H1 (cell line): ENCODE results near the gene RASSF10. TPM values are rescaled to one million over a fixed set of nuclear protein-coding genes. Genes with fewer than 3 reads are reported as not detected.

Source experiments
- CTCF ChIA-PET: fragments of 300-600 bp; sonication (Branson Sonifier 250); formaldehyde crosslinking; loops from one replicate; lab custom pipeline; 2021; ENCODE audit not compliant: partially characterized antibody; lab: Charles Lee
- POLR2A ChIA-PET: fragments of 300-600 bp; sonication (Branson Sonifier 250); formaldehyde crosslinking; loops from one replicate; lab custom pipeline; 2021; ENCODE audit warnings: inconsistent platforms; ENCODE audit not compliant: partially characterized antibody; lab: Charles Lee
- DNase-seq, 2 experiments: peaks; one replicate each; pipeline versions ENCODE4 v3.0.0 to v3.0.0-alpha.2; 2010 to 2022; ENCODE audit warnings: low spot score in 2 of 2, low read depth in 1 of 2, mixed read lengths in 1 of 2
- FAIRE-seq: peaks from 2 replicates; lab custom pipeline; 2011; peaks lifted over from hg19 to GRCh38; lab: Jason Lieb, UNC
- H2AFZ ChIP-seq: 2 replicates; pipeline ENCODE4 v1.8.1; 2012; ENCODE audit warnings: low read length, inconsistent platforms
- H2AK5ac ChIP-seq: 2 replicates; pipeline ENCODE4 v1.6.1; 2013; ENCODE audit warnings: low read depth, low read length
- H2BK120ac ChIP-seq: replicated peaks from 2 replicates; pipeline ENCODE3; 2013; ENCODE audit warnings: low read depth, low read length, inconsistent platforms
- H2BK12ac ChIP-seq: 2 replicates; pipeline ENCODE4 v1.6.1; 2013; ENCODE audit warnings: low read depth, low read length
- H2BK15ac ChIP-seq: 2 replicates; pipeline ENCODE4 v1.6.1; 2013; ENCODE audit warnings: low read length
- H2BK20ac ChIP-seq: 2 replicates; pipeline ENCODE4 v1.6.1; 2013; ENCODE audit warnings: low read length
- H2BK5ac ChIP-seq: 2 replicates; pipeline ENCODE4 v1.6.1; 2013; ENCODE audit warnings: low read depth, low read length
- H3K14ac ChIP-seq: 2 replicates; pipeline ENCODE4 v1.6.1; 2013; ENCODE audit warnings: inconsistent platforms; ENCODE audit not compliant: insufficient read length
- H3K18ac ChIP-seq: 2 replicates; pipeline ENCODE4 v1.6.1; 2013; ENCODE audit warnings: low read length; ENCODE audit errors: extremely low read depth
- H3K23ac ChIP-seq: 2 replicates; pipeline ENCODE4 v1.6.1; 2013; ENCODE audit warnings: inconsistent platforms; ENCODE audit not compliant: insufficient read length
- H3K23me2 ChIP-seq: 2 replicates; pipeline ENCODE4 v1.6.1; 2013; ENCODE audit warnings: low read depth, low read length
- H3K27ac ChIP-seq: 2 replicates; pipeline ENCODE4 v1.6.1; 2011; ENCODE audit warnings: low read depth, low read length, inconsistent platforms
- H3K27me3 ChIP-seq, 4 experiments: replicated peaks in 1 of 4; 1 replicate in 1 of 4; 2 replicates in 3 of 4; pipeline versions ENCODE4 v1.6.1 to v1.8.1; 2011 to 2013; ENCODE audit warnings: low read length in 3 of 4, mild to moderate bottlenecking in 3 of 4, inconsistent platforms in 2 of 4, mixed read lengths in 2 of 4, moderate library complexity in 1 of 4; ENCODE audit not compliant: control insufficient read depth in 3 of 4, insufficient read depth in 3 of 4; ENCODE audit errors: extremely low read depth in 1 of 4
- H3K36me3 ChIP-seq, 4 experiments: 2 replicates each; pipeline versions ENCODE4 v1.6.1 to v1.8.1; 2011 to 2013; ENCODE audit warnings: mild to moderate bottlenecking in 4 of 4, low read length in 3 of 4, moderate library complexity in 2 of 4, control low read depth in 1 of 4, inconsistent platforms in 1 of 4; ENCODE audit not compliant: insufficient read depth in 4 of 4, control insufficient read depth in 2 of 4
- H3K4ac ChIP-seq: replicated peaks from 2 replicates; pipeline ENCODE3; 2013; ENCODE audit warnings: low read length, low read depth, mixed read lengths, inconsistent platforms; ENCODE audit not compliant: insufficient read length
- H3K4me1 ChIP-seq, 4 experiments: replicated peaks in 1 of 4; 1 replicate in 1 of 4; 2 replicates in 3 of 4; pipeline versions ENCODE4 v1.6.1 to v1.8.1; 2011 to 2013; ENCODE audit warnings: low read length in 3 of 4, inconsistent platforms in 2 of 4, mixed read lengths in 1 of 4; ENCODE audit not compliant: insufficient read depth in 4 of 4, control insufficient read depth in 3 of 4
- H3K4me2 ChIP-seq, 2 experiments: 2 replicates each; pipeline versions ENCODE4 v1.6.1 to v1.8.1; 2011 to 2013; ENCODE audit warnings: low read depth in 2 of 2, low read length in 2 of 2, control low read depth in 1 of 2, inconsistent platforms in 1 of 2, mild to moderate bottlenecking in 1 of 2; ENCODE audit not compliant: insufficient read depth in 1 of 2
- H3K4me3 ChIP-seq, 4 experiments: fragments of 200-600, 300-600 bp in 1 of 4; sonication (generic), shearing (Covaris generic), sonication (Bioruptor Twin) in 1 of 4; 2 replicates each; pipeline versions ENCODE4 v1.5.1 to v1.8.1; 2011 to 2016; ENCODE audit warnings: low read length in 4 of 4, low read depth in 3 of 4, control low read depth in 2 of 4, inconsistent platforms in 2 of 4, mild to moderate bottlenecking in 2 of 4, mixed read lengths in 1 of 4, moderate library complexity in 1 of 4; ENCODE audit not compliant: insufficient read depth in 2 of 4; ENCODE audit errors: extremely low read depth in 1 of 4
- H3K56ac ChIP-seq: replicated peaks from 2 replicates; pipeline ENCODE3; 2013; ENCODE audit warnings: low read depth, mild to moderate bottlenecking, mixed read lengths, low read length, inconsistent platforms; ENCODE audit not compliant: insufficient read length
- H3K79me1 ChIP-seq: 2 replicates; pipeline ENCODE4 v1.6.1; 2013; ENCODE audit warnings: low read depth, low read length, control low read depth
- H3K79me2 ChIP-seq, 2 experiments: 2 replicates each; pipeline versions ENCODE4 v1.6.1 to v1.8.1; 2012 to 2013; ENCODE audit warnings: low read length in 2 of 2, mild to moderate bottlenecking in 2 of 2, inconsistent platforms in 1 of 2; ENCODE audit not compliant: insufficient read depth in 2 of 2, control insufficient read depth in 1 of 2
- H3K9ac ChIP-seq, 4 experiments: replicated peaks in 1 of 4; 1 replicate in 1 of 4; 2 replicates in 3 of 4; pipeline versions ENCODE4 v1.6.1 to v1.8.1; 2011 to 2013; ENCODE audit warnings: low read depth in 3 of 4, low read length in 3 of 4, control low read depth in 2 of 4, mild to moderate bottlenecking in 2 of 4, moderate library complexity in 2 of 4, inconsistent platforms in 1 of 4; ENCODE audit errors: extremely low read depth in 1 of 4
- H3K9me3 ChIP-seq, 2 experiments: 2 replicates each; pipeline versions ENCODE4 v1.6.1 to v1.8.1; 2012 to 2013; ENCODE audit warnings: mild to moderate bottlenecking in 2 of 2, moderate library complexity in 2 of 2, control low read depth in 1 of 2, inconsistent platforms in 1 of 2, low read depth in 1 of 2, low read length in 1 of 2, mixed read lengths in 1 of 2; ENCODE audit not compliant: insufficient read depth in 2 of 2
- H4K20me1 ChIP-seq, 2 experiments: replicated peaks in 1 of 2; 2 replicates each; pipeline versions ENCODE3 to v1.8.1; 2011 to 2013; ENCODE audit warnings: inconsistent platforms in 2 of 2, low read length in 2 of 2, mild to moderate bottlenecking in 1 of 2; ENCODE audit not compliant: insufficient read depth in 2 of 2, control insufficient read depth in 1 of 2
- H4K5ac ChIP-seq: 2 replicates; pipeline ENCODE4 v1.6.1; 2013; ENCODE audit warnings: low read length, low read depth, mixed read lengths, inconsistent platforms; ENCODE audit not compliant: insufficient read length
- H4K8ac ChIP-seq: 2 replicates; pipeline ENCODE4 v1.8.0; 2013; ENCODE audit warnings: mild to moderate bottlenecking, moderate library complexity, low read length, inconsistent platforms; ENCODE audit not compliant: insufficient read depth; ENCODE audit errors: extremely low read depth
- H4K91ac ChIP-seq: replicated peaks from 2 replicates; pipeline ENCODE3; 2013; ENCODE audit warnings: low read length, mixed read lengths, inconsistent platforms; ENCODE audit not compliant: insufficient read length
- BRCA1 ChIP-seq: IDR thresholded peaks from 2 replicates; pipeline ENCODE4 v1.6.1; 2012; ENCODE audit warnings: low read depth, low read length, improper control_type of control experiment
- CTBP2 ChIP-seq: IDR thresholded peaks from 2 replicates; pipeline ENCODE4 v1.7.0; 2011; ENCODE audit warnings: borderline replicate concordance, mild to moderate bottlenecking, moderate library complexity, mixed read lengths, low read length; ENCODE audit not compliant: insufficient read depth, insufficient read length
- CTCF ChIP-seq, 3 experiments: IDR thresholded peaks; 1 replicate in 2 of 3; 2 replicates in 1 of 3; pipeline versions ENCODE4 v1.5.1 to v1.6.1; 2011; ENCODE audit warnings: low read length in 3 of 3, mild to moderate bottlenecking in 3 of 3, inconsistent platforms in 2 of 3, low read depth in 1 of 3, moderate library complexity in 1 of 3; ENCODE audit not compliant: insufficient read depth in 1 of 3; ENCODE audit errors: control extremely low read depth in 1 of 3
- EZH2 ChIP-seq: fragments of 200-600 bp; sonication (generic); IDR thresholded peaks from 2 replicates; pipeline ENCODE4 v1.7.1; 2012; ENCODE audit warnings: low read depth, mild to moderate bottlenecking, moderate library complexity, low read length, inconsistent platforms; ENCODE audit not compliant: severe bottlenecking
- KDM5A ChIP-seq: fragments of 200-600 bp; IDR thresholded peaks from 2 replicates; pipeline ENCODE4 v1.7.1; 2012; ENCODE audit warnings: mild to moderate bottlenecking, low read length, inconsistent platforms, mixed read lengths
- MAFK ChIP-seq: IDR thresholded peaks from 2 replicates; pipeline ENCODE4 v1.6.1; 2012; ENCODE audit warnings: low read depth, mild to moderate bottlenecking, improper control_type of control experiment, low read length
- RFX5 ChIP-seq: IDR thresholded peaks from 2 replicates; pipeline ENCODE4 v1.6.1; 2011; ENCODE audit warnings: low read depth, low read length, improper control_type of control experiment, borderline replicate concordance
- SP1 ChIP-seq: IDR thresholded peaks from 2 replicates; pipeline ENCODE4 v1.6.1; 2011; ENCODE audit warnings: low read depth, low read length
- TAF1 ChIP-seq: IDR thresholded peaks from 2 replicates; pipeline ENCODE4 v1.6.1; 2011; ENCODE audit warnings: mild to moderate bottlenecking, low read depth, low read length
- TCF12 ChIP-seq: IDR thresholded peaks from 2 replicates; pipeline ENCODE4 v1.6.1; 2011; ENCODE audit warnings: low read depth, mild to moderate bottlenecking, low read length
- TEAD4 ChIP-seq: IDR thresholded peaks from 2 replicates; pipeline ENCODE4 v1.6.1; 2012; ENCODE audit warnings: low read depth, low read length, inconsistent platforms, mixed read lengths
- YY1 ChIP-seq: IDR thresholded peaks from 2 replicates; pipeline ENCODE4 v1.6.1; 2011; ENCODE audit warnings: low read depth, mild to moderate bottlenecking, low read length
- WGBS, 2 experiments: shearing (Covaris generic) in 1 of 2; methylation state at CpG; one replicate each; pipeline versions ENCODE4 v1.1.6 to v1.1.7; 2013 to 2015; ENCODE audit warnings: low lambda C conversion rate in 2 of 2, mixed read lengths in 2 of 2, inconsistent platforms in 1 of 2, low coverage in 1 of 2, missing lambda C conversion rate in 1 of 2; ENCODE audit not compliant: insufficient replicate concordance in 2 of 2, insufficient coverage in 1 of 2, insufficient read length in 1 of 2; ENCODE audit errors: extremely low coverage in 1 of 2, missing lambda C conversion rate in 1 of 2; 5-methylcytosine and 5-hydroxymethylcytosine counted together
- polyA plus RNA-seq, 7 experiments: library from polyadenylated mRNA; depleted of rRNA in 3 of 7; stranded (reverse) in 5 of 7; unstranded in 2 of 7; fragments of >200 nt in 5 of 7; fragments of 200-250 nt in 2 of 7; gene quantifications; 1 replicate in 5 of 7; 2 replicates in 1 of 7; 4 replicates in 1 of 7; pipeline versions ENCODE4 v1.2.1 to v1.2.3, GENCODE V29; 2011 to 2013; ENCODE audit warnings: missing spikeins in 2 of 7, mixed read lengths in 2 of 7
- total RNA-seq: library from RNA; stranded (reverse); fragmentation: NEBNext Ultra II Directional; extraction: Animal tissue kit (Norgen Biotek cat#: 25700); gene quantifications from 2 replicates; pipeline ENCODE4 v1.2.1, GENCODE V29; 2021

Gene RASSF10
- total and polyA plus RNA-seq, 2 of the 8 experiments (the other 6 are each of a cell fraction or from before 2014, with no cell fraction given) = 0.51 to 1.8 TPM

GRCh38 chr11:13028322-13028721 is 19.2 kb downstream of the RASSF10 start:
- H3K4me1 ChIP-seq = no peaks in the 10 kb centered on the region

More at GRCh38 chr11:13028322-13028721, 19.2 kb downstream of the RASSF10 start:
- H3K23me2 ChIP-seq = no peaks in the 10 kb centered on the region; the same call in 1 of the 2 replicates
- no peak overlapping the region for H4K8ac ChIP-seq
- no peaks in the 10 kb centered on the region for H3K79me1 ChIP-seq
- H2BK12ac ChIP-seq = no peak overlapping the region
- H3K79me2 ChIP-seq = no peaks in the 10 kb centered on the region
- no peak overlapping the region for H4K91ac ChIP-seq
- no peak overlapping the region for H2AFZ ChIP-seq
- H3K18ac ChIP-seq = no peak overlapping the region
- no peaks in the 10 kb centered on the region for H4K20me1 ChIP-seq
- H2BK120ac ChIP-seq = no peak overlapping the region
- no peak for DNase-seq
- no peak overlapping the region for H2AK5ac ChIP-seq
- H3K36me3 ChIP-seq = no peaks in the 10 kb centered on the region
- ChIA-PET CTCF (interaction anchor here (1.1 kb wide), 1 partner anchor 697 kb away, joined by 3 read pairs; no protein-coding TSS in a partner anchor), POLR2A (no interaction called here)
- H2BK15ac ChIP-seq = no peak overlapping the region
- WGBS, 2 experiments = 93% methylated on average over 3 of the region's 3 CpGs; no CpG with 5 or more reads in 1 of the 2 experiments
- no peak overlapping the region for H3K56ac ChIP-seq
- no peak overlapping the region for H3K14ac ChIP-seq
- no peak overlapping the region for H3K4ac ChIP-seq
- H3K27ac ChIP-seq = no peak overlapping the region
- no peak overlapping the region for H3K4me2 ChIP-seq
- H3K4me3 ChIP-seq = no peak overlapping the region
- no peak overlapping the region for H2BK5ac ChIP-seq
- H2BK20ac ChIP-seq = no peak overlapping the region
- no peaks in the 10 kb centered on the region for H3K9me3 ChIP-seq
- H3K27me3 ChIP-seq = no peaks in the 10 kb centered on the region
- H4K5ac ChIP-seq = no peak overlapping the region
- no peak for FAIRE-seq
- no peak for TF ChIP-seq BRCA1
- no peak for TF ChIP-seq YY1
- TF ChIP-seq TAF1 = no peak
- TF ChIP-seq SP1 = no peak
- TF ChIP-seq KDM5A = no peak
- TF ChIP-seq EZH2 = no peak
- TF ChIP-seq RFX5 = no peak
- no peak for TF ChIP-seq CTCF (IDR thresholded peaks at IDR 0.05; ENCODE audit: control extremely low read depth in 1 of 3, insufficient read depth in 1 of 3, low read depth in 1 of 3, low read length in 3 of 3)
- no peak for TF ChIP-seq CTBP2
- TF ChIP-seq MAFK = no peak
- no peak for TF ChIP-seq TCF12
- TF ChIP-seq TEAD4 = no peak
- H3K23ac ChIP-seq = no peak overlapping the region
- no peak overlapping the region for H3K9ac ChIP-seq
